ENCODE data around the gene KATNAL1.
A peak's percentile ranks its signal among the peaks of the same experiment; 100 is the strongest.
"Not testable (repeated sequence)": the region's sequence is repeated elsewhere in the genome, so short reads cannot be mapped to it uniquely, and the experiment has no call there.

KATNAL1 gene

GRCh38 chr13:30211745-30212144 is 95.6 kb downstream of the KATNAL1 start:
- no peak for DNase-seq (ENCODE audit: low spot score)

GRCh38 chr13:30204564-30204963 is 102.8 kb downstream of the KATNAL1 start:
- DNase-seq (ENCODE audit: low spot score): no peak

DNA sequence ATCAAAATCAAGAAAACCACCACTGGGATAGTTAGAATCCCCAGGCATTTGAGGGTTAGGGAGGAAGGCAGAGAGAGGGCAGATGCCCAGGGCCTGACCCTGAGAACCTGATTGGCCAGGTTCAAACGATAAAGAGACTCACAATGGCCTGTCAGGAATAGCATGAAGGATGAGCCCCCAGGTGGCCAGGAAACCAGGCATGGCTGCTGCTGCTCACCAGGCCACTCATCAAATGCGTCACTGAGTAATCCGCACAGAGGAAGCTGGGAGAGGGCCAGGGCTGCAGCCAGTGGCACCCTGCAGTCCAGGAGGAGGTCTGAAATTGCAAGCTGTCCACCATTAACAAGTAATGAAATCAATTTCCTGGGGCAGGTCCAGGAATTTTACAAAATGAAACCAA is 111.3 kb downstream of the KATNAL1 start:
- DNase-seq (ENCODE audit: low spot score): no peak

DNA sequence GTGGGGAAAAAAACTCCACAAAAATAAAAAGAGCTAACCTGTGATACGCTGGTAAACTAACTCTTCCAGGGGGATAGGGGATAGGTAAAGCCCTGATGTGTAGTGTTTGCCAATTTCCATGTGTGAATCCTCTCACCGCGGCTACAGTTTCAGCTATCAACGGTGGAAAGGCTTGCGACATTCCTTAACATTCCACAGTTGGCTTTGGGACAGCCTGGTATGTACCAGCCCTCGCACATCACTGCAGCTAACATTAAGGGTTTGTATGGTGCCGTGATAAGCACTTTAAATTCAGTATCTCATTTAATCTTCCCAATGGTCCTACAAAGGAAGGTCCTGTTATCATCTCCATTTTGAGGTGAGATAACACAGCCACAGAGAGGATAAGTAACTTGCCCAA is 112.4 kb downstream of the KATNAL1 start:
- no peak for DNase-seq (ENCODE audit: low spot score)

GRCh38 chr13:30193279-30194234 is 113.8 kb downstream of the KATNAL1 start:
- DNase-seq (ENCODE audit: low spot score): no peak

- DNase-seq (ENCODE audit: low spot score): no peak
Observed at GRCh38 chr13:30192320-30193093, 114.8 kb downstream of the KATNAL1 start.

DNA sequence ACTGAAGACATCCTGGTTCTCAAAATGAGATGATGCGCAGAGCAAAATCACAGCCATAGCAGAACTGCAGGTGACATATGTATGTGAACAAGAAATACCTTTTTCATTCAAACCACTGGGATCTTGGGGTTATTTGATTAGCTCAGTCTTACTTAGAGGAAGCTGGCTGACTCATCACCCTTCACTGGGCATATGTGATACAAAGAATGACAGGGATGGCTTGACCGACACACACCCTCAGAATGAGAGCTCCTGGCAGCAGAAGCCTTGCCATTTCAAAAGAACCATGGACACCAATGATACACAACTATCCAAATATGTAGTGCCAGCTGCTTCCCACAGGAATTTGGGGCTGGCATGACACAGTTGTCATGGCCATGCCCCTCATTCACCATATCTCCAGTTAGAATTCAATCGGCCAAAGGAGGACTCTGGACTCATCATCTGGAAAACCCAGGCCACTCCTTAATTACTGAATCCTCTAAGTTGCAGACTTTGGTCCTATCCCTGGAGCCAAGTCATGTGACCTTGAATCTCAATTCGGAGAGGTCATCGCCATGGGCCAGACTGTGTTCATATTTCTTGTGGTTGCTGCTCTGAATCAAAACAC is 115.8 kb downstream of the KATNAL1 start:
- no peak for DNase-seq (ENCODE audit: low spot score)

GRCh38 chr13:30186634-30187415 is 120.5 kb downstream of the KATNAL1 start:
- peak; percentile 58 for DNase-seq (ENCODE audit: low spot score)

DNA sequence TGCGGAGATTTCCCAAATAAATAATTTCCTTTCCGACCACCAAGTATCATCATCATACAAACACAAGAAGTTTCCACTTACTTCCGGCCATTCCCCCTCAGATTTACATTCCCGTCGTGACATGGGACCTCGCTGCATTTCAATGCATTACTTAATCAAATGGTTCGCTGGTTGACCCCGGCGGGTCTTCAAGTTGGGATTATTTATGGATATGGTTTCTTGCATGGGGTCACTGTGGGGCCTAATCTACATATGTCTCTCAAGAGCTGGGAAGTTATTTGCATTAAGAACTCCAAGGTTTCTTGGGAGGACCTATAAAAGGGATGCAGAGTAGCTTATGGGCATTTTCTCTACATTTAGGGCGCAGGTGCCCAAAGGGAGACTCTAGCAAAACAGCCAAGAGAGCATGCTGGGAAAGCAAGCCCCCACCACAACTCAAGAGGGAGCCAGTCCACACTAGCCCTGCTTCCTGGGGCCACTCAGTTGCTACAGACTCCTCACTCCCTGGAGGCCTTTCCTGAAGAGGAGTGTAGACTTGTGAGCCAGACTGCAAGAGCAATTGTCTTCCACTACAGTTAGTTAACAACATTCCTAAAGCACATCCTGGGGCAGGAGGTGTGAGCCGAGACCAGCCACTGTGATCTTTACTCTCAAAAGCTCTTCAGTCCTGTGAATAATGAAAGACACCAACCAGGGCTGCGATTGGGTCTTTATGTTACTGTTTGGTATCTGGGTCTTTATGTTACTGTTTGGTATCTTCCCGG is 125.3 kb downstream of the KATNAL1 start:
- DNase-seq (ENCODE audit: low spot score): no peak

- no peak for DNase-seq (ENCODE audit: low spot score)
Observed at GRCh38 chr13:30179597-30180276, 127.6 kb downstream of the KATNAL1 start.

DNA sequence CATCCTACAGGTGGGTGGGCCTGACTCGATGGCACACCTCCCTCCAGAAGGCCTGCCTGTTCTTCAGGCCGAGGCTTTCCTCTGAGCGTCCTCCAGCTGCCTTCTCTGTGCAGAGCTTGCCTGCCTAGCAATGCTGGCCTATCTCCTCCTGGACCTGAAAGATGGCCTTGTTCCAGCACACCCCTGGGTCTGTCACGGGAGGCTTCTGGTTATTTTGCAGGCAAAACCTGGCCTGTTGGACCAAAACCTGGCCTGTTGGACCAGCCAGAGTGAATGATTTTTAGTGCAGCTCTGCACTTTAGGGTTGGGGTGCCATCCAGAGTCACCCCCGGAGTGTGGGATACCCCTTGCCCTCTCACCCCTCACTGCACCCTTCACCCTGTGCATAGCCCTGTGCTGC is 128.4 kb downstream of the KATNAL1 start:
- no peak for DNase-seq (ENCODE audit: low spot score)

DNA sequence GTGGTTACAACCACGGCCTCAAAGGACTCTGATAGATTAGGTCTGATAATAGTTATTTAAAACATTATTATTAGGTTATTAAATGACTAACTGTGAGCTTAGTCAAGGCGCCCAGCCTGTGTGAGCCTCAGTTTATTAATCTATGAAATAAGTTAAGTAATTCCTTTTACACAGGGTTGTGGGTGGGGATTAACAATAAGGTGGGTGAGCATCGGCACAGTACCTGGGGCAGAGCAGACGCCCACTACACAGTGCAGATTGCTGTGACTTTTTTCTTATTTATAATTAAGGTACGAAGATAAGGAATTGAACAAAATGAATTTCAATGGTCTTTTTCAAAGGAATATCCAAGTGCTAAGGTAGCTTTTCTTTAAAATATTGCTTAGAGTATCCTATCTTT is 132.2 kb downstream of the KATNAL1 start:
- peak; percentile 46 for DNase-seq (ENCODE audit: low spot score)

DNA sequence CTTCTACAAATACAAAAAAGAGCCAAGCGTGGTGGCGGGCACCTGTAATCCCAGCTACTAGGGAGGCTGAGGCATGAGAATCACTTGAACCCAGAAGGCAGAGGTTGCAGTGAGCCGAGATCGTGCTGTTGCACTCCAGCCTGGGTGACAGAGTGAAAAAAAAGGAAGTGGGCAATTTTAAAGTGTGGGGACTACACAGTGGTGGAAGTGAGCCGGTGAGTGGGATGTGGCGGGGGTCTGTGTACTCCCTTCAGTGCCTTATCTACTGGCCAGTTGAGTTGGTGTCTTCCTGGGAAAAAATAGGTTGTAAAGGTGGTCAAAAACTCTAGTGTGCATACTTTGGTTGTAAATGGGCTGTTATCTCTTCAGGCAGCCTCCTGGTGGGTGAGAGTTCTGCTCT is 133.1 kb downstream of the KATNAL1 start:
- DNase-seq (ENCODE audit: low spot score): not testable (repeated sequence)

DNA sequence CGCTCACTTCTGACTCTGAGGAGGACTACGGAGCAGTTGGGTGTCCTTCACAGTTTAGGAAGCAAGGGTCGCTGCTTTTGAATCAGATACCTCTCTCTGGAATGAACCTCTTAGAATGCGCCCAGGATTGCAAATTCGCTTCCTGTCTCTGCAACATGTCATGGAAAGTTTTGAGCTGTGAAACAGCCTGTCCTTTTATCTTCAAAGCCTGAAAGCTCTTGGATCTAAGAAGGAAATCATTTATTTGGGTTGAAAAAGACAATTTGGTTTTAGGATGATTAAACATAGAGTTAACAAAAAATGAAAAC is 134.1 kb downstream of the KATNAL1 start:
- DNase-seq (ENCODE audit: low spot score): no peak

DNA sequence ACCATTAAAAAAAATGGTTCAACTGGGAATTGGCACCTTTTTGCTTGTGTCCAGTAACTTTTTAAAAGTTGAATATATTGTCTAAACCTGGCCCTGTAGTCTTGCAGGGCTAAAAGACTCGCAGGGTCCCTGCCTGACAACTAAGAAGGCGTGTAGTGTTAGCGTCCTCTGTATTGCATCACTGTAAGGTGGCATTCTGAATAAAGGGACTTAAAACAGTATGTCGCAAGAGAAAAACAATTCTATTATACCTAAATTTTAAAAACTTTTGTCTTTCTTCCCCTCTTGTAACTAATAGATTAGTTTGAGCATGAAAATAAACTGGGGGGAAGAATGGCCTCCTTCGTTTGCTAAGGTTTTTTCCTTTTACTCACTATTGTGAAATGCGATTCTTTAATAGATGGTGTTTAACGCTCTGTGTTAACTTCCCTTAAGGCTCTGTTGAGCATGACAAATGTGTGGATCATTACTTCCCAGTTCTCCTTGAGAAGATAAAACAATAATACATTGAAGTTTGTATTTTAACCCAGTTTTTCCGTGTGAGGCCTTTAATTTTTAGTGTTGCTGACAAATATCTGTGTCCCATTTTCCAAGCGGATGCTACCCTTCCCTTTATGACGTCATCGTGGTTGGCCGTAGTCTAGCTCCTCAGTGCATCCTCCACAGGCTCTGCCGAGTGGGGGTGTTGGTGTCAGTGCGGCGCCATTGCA is 134.6 kb downstream of the KATNAL1 start:
- DNase-seq (ENCODE audit: low spot score): no peak

GRCh38 chr13:30170569-30170968 is 136.8 kb downstream of the KATNAL1 start:
- no peak for DNase-seq (ENCODE audit: low spot score)

DNA sequence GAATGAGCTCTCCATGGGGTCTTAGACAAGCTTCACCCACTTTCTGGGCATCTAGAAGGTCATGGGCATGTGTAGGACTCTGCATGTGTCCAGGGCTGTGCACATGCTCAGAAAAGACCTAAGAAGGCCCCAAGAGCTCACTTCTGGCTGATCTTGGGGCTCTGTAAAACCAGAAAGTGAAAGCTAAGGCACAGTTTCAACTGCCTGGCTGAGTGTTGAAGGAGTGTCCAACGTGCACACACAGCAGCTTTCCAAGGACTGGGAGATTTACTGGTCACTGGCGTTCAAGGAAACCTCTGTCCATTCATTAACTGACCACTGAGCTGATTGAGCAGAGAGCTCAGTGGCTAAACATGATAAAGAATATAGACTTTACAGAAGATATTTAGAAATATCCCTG is 137.9 kb downstream of the KATNAL1 start:
- no peak for DNase-seq (ENCODE audit: low spot score)

- peak; percentile 42 for DNase-seq (ENCODE audit: low spot score)
Observed at GRCh38 chr13:30165796-30166195, 141.6 kb downstream of the KATNAL1 start.

DNA sequence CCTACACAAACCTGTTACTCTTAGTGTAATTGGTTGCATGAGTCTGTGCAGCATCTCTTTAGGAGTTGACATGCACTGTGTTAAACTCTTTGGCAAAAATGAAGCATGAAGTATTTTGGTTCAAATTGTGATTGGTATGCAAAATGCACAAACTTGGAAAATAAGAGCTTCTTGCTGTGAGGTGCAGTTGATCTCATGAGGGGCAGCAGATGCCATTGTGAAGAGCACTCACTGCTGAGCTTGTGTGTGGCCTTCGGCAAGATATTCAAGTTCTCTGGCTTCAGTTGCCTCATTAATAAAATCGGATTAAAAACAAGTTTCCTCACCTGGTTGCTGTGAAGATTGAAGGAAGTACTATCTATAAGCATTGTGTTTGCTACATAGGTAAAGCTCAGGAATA is 142.3 kb downstream of the KATNAL1 start:
- DNase-seq (ENCODE audit: low spot score): no peak

- DNase-seq (ENCODE audit: low spot score): no peak
Observed at GRCh38 chr13:30164146-30164545, 143.2 kb downstream of the KATNAL1 start.
